C1 segment of cervical spinal cord (tissue), 14 donors: ENCODE results near the gene GAMT.
A peak's percentile ranks its signal among the peaks of the same experiment; 100 is the strongest.
"Not testable (repeated sequence)": the region's sequence is repeated elsewhere in the genome, so short reads cannot be mapped to it uniquely, and the experiment has no call there.

Source experiments
- DNase-seq, 14 donors: peaks; one replicate each; lab custom pipeline; 2025; lab: John Stamatoyannopoulos, UW

GAMT gene

GRCh38 chr19:1434040-1434366 lies 32.7 kb upstream of the GAMT start:
- no peak for DNase-seq

DNA sequence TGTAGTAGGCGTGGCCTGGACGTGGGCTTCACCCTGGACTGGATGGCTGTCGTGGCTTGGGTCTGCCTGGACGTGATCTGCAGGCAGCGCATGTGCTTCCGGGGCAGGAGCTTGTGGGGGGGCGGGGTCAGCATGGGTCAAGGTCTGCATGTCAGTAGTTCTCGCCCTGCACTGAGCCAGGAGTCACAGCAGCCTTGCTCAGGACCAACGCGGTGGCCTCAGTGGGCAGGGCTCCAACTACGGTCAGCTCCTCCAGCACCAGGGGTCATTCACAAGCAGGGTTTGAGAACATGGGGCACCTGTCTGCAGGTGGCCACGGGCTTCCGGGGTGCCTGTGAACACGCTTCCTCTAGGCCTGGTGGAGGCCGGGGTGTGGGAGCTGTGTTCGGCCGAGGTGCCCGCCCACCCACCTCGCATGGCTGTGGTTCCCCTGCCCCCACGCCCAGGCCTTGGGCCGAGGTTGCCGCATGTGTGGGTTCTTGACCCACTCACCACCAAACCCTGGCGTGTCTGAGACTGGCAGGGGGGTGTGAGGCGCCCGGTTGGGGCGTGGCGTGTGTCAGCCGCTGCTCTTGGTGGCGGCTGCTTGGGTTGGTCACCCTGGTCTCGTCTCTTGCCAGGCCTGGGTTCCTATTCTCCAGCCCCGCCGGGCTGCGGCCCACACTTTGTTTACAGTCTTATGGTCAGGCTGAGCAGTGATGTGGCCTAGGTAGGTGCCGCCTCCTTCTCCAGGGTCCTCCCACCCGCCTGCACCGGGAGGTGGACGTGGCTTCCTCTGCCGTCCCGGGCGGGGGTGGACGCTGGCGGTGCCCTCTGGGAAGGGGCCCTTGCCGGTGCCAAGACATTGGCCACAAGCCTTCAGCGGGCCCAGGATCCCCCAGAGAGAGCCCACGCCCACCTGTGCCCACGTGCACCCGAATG lies 32.0 kb upstream of the GAMT start:
- no peak for DNase-seq

DNA sequence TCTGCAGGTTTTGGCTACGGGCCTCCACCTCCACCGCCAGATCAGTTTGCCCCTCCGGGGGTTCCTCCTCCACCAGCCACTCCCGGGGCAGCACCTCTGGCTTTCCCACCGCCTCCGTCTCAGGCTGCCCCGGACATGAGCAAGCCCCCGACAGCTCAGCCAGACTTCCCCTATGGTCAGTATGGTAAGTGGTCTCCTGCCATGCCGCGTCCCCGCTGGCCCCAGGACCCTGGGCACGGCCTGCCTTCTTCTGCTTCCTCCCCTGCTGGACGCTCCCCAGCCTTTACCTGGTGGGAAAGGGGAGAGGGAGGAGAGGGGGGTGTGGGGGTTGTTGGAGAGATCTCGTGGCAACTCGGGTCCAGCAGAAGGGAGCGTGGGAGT lies 31.2 kb upstream of the GAMT start:
- no peak for DNase-seq

DNA sequence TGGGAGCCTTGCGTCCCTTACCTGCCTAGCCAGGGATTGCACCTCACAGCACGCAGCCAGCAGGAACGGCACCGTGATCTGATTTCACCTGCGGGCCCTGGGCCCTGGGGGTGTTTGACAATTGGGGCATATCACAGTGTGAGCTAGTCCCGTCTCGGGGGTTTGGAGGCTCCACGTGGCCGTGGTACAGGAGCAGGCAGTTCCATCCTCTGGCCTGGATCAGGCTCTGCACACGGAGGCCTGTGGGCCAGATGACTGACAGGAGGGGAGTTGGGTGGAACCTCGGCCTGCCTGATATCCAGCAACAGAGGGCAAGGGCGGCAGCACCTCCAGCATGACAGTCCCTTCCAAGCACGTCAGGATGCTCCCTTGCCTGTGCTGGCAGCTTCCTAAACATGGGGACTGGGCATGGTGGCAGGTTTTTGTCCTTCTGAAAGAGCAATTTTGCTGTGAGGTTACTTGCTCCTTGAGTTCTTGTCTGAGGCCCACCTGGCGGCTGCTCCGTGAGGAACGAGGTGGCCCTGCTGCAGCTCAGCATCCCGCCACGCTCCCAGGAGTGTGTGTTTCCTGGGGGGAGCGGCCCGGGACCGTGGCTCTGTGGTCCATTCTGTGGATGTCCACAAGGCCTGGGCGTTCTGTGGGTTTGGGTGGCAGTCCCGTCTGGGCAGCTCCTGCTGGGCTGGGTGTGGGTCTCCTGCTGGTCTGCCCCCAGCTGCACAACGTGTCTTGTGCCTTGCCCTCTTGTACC lies 30.6 kb upstream of the GAMT start:
- no peak for DNase-seq

- no peak for DNase-seq
Observed at GRCh38 chr19:1430246-1430645, 28.9 kb upstream of the GAMT start.

DNA sequence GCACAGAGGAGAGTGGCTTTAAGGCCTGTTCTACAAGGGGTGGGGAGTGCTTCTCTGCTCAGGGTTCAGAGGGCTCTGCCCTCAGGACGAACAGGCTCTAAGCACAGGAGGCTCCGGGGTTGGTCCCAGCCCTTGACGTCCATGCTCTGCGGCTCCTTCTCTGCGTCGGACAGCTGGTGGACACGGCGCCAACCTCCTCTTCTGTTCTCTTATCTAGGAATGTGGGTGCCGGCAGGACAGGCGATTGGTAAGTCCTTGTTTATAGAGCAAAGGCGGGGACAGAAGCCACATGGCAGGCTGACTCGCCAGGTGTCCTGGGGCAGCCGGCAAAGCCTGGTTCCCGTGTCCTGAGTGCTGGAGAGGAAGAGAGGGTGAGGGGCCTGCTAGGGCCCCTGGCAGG lies 28.4 kb upstream of the GAMT start:
- no peak for DNase-seq

- peak in 1 of 14 donors; percentile 72 for DNase-seq
Observed at GRCh38 chr19:1428738-1429391, 27.5 kb upstream of the GAMT start.

GRCh38 chr19:1427221-1427920 lies 26.0 kb upstream of the GAMT start:
- DNase-seq, result peak in 1 of 14 donors; percentile 18

DNA sequence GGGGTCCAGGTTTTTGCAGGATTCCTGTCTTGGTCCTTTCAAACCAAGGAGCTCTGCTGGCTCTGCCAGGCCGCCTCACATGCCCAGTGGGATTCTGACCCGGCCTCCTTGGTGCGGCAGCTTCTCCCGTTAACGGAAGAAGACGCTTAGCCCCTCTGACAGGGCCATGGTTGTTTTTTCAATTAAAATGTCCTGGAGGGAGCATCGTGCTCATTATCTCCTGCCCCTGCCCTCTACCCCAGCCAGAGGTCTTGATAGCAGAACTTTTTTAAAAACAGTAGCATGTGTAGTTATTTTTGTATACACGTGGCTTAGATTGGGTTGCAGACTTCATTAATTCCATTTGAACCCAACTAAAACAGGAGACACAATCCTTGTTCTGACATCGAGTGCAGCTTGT lies 25.4 kb upstream of the GAMT start:
- DNase-seq, result no peak

DNA sequence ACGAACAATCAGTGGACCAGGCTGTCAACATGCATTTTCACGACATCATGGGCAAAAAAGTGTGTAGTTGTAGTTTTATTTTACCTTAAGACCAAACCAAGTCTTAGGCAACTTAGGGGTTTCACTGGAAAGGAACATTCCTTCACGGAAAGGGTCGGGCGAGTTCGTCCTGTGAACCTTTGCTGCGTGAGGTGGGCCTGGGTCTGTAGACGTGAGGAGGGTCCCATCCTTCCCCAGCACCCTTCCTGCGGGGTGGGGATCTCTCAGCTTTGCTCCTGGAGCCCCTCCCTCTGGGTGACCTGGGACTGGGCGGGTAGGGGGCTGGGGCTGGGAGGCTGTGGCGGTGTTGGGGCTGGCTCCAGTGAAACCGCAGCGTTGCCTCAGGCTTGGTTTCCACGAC lies 24.6 kb upstream of the GAMT start:
- no peak for DNase-seq

DNA sequence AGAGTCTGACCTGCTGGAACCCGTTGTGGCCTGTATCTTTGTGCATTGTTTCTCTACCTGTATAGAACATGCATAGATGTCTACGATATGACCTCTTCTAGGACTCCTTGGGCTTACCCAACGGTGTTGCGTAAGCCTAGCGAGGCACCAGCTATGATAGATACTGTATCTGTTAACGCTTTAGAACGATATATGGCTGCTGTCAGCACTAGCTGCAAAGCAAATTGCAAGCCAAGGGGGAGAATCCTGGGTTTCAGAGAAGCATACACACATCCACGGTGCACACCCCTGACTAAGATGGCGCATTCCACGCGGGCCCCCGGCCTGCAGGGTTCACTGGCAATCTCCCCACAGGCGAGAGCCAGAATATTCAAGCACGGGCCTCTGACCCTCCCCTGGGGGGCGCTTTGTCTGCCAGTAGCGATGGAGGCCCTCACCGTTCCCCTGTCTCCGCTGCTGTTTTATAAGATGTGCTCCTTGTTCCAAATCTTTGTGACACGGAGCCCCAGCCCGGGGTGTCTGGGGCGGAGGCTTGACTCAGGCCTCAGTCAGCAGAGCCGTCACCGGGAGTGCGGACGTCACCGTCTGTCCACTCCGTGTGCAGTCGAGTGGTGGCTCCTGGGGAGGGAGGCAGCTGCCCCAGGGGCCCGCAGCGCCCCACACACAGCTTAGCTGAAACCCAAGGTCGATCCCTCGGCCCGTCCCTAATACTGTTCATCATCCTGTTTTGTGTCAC lies 23.9 kb upstream of the GAMT start:
- no peak for DNase-seq

- no peak for DNase-seq
Observed at GRCh38 chr19:1424192-1424955, 23.0 kb upstream of the GAMT start.

DNA sequence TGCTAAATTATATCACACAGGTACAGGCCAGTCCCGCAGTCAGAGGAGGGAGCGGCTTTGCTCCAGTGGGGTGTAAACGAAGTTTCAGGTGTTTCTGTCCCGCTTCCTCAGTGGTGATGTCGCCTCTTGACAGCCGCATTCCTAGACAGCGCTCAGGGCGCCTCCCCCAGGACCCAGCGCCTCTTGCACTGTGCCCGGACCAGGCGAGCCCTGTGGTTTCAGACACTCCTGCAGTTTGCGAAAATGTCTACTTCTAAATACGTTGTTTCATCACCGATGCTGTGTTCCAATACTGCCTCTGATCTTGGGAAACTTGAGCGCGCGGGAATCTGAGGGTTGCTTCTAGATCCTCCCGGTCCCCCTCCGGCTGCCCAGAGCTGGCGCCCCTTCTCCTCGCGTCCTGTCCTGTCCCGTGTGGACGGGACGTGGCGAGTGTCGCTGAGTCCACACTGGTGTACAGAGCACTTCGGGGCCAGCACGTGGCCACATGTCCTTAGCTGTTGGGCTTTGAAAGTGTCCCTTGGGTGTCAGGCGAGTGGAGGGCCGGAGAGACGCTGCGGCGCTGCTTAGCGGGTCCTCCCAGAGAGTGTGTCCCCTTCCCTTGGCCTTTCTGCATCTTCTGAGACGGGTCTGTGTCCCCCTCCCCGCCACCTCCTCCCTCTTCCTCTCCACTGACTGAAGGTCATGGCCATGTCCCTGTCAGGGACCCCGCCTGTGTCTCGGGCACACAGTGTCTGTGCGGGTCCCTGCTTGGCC lies 22.3 kb upstream of the GAMT start:
- DNase-seq, result no peak

- no peak for DNase-seq
Observed at GRCh38 chr19:1422943-1423342, 21.6 kb upstream of the GAMT start.

- DNase-seq, result no peak
Observed at GRCh38 chr19:1422360-1422759, 21.0 kb upstream of the GAMT start.

GRCh38 chr19:1421958-1422305 lies 20.6 kb upstream of the GAMT start:
- DNase-seq, result no peak

- no peak for DNase-seq
Observed at GRCh38 chr19:1421218-1421957, 20.0 kb upstream of the GAMT start.

- no peak for DNase-seq
Observed at GRCh38 chr19:1420590-1420989, 19.2 kb upstream of the GAMT start.

- DNase-seq, result not testable (repeated sequence)
Observed at GRCh38 chr19:1420085-1420484, 18.7 kb upstream of the GAMT start.
